Immature natural killer cell (primary cell): ENCODE measurements around the gene NINL. TPM values are rescaled to one million over a fixed set of nuclear protein-coding genes. Genes with fewer than 3 reads are reported as not detected.
A peak's percentile ranks its signal among the peaks of the same experiment; 100 is the strongest.

Experiments used
- DNase-seq, 3 donors: peaks; one replicate each; pipeline ENCODE4 v3.0.0; 2022; ENCODE audit warnings: mixed read lengths in 1 of 3
- H3K27ac Mint-ChIP-seq, 6 donors: one replicate each; pipeline ENCODE4 v1.8.0; 2020; ENCODE audit warnings: mixed read lengths in 6 of 6, mild to moderate bottlenecking in 5 of 6, inconsistent platforms in 4 of 6, moderate library complexity in 3 of 6
- H3K27me3 Mint-ChIP-seq, 3 donors: one replicate each; pipeline ENCODE4 v1.8.0; 2020 to 2021; ENCODE audit warnings: low read depth in 3 of 3, mild to moderate bottlenecking in 3 of 3, mixed read lengths in 3 of 3, moderate library complexity in 3 of 3, inconsistent platforms in 1 of 3
- H3K36me3 Mint-ChIP-seq, 3 donors: one replicate each; pipeline ENCODE4 v1.8.0; 2020; ENCODE audit warnings: mixed read lengths in 3 of 3, inconsistent platforms in 2 of 3, mild to moderate bottlenecking in 2 of 3
- H3K4me1 Mint-ChIP-seq, 2 donors: one replicate each; pipeline ENCODE4 v1.8.0; 2020; ENCODE audit warnings: inconsistent platforms in 2 of 2, mild to moderate bottlenecking in 2 of 2, mixed read lengths in 2 of 2, moderate library complexity in 1 of 2
- H3K4me3 Mint-ChIP-seq, 5 donors: one replicate each; pipeline ENCODE4 v1.8.0; 2020; ENCODE audit warnings: mild to moderate bottlenecking in 5 of 5, mixed read lengths in 5 of 5, inconsistent platforms in 3 of 5, moderate library complexity in 3 of 5
- H3K9me3 Mint-ChIP-seq, 6 donors: one replicate each; pipeline ENCODE4 v1.8.0; 2020; ENCODE audit warnings: mild to moderate bottlenecking in 6 of 6, mixed read lengths in 6 of 6, inconsistent platforms in 4 of 6, moderate library complexity in 3 of 6
- polyA plus RNA-seq, 3 donors: library from polyadenylated mRNA; unstranded; fragments of 300-500 nt; fragmentation: Illumina TruSeq; gene quantifications; one replicate each; pipeline ENCODE4 v1.2.3, GENCODE V29; 2021

NINL gene
- polyA plus RNA-seq, 3 donors from 2014 or later = 0.19 to 0.77 TPM; not detected in 1

DNA sequence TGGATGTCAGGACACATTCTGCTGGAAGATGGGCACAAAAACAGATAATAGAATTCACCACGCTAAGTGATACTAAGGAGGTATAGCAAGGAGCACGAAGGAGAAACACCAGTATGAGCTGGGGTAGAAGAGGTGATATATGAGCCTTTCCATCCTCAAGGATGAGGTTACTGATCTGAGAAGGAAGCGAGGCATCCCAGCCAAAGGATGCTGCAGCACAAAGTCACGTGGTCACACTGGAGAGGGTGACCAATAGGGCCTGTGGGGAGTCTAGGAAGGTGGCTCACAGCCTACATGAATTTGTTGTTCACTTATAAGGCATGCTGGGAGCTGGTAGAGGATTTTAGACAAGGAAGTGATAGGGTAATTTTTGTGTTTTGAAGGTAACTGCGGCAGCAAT is 176.4 kb downstream of the NINL start:
- H3K36me3 Mint-ChIP-seq = no peaks in the 10 kb centered on the region
- H3K4me3 Mint-ChIP-seq = peak overlapping the region in 1 of 5 donors; percentile 2
- peaks cover 13 to 18% of the 10 kb centered on the region in 2 donors for H3K4me1 Mint-ChIP-seq
- H3K9me3 Mint-ChIP-seq = peaks cover 0 to 6% (median 0%) of the 10 kb centered on the region in 6 donors
- peaks cover 0 to 5% (median 2%) of the 10 kb centered on the region in 3 donors for H3K27me3 Mint-ChIP-seq
- no peak overlapping the region for H3K27ac Mint-ChIP-seq
- no peak for DNase-seq

DNA sequence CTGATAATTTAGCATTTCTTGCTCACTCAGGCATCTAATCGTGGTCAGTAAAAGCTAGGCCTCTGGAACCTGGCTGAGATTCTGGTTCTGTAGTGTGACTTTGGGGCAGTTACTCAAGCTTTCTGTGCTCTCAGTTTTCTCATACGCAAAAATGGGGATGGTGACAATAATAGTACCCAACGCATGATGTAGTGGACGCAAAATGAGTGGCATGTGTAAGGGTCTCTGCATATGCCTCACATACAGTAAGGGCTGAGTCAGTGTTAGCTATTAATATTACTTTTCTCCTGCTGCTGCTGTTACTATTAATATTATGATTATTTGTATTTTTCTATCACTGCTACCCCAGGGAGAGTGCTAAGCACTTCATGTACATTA is 177.2 kb downstream of the NINL start:
- Mint-ChIP-seq H3K9me3 (peaks cover 3 to 11% (median 5%) of the 10 kb centered on the region in 6 donors), H3K36me3 (peaks cover 0 to 4% (median 0%) of the 10 kb centered on the region in 3 donors), H3K27ac (peak overlapping the region in 4 of 6 donors; percentile 4 to 86 (median 50)), H3K4me1 (peaks cover 13 to 18% of the 10 kb centered on the region in 2 donors), H3K4me3 (peak overlapping the region; percentile 88 to 94 (median 92)), H3K27me3 (peaks cover 0 to 8% (median 2%) of the 10 kb centered on the region in 3 donors)
- no peak for DNase-seq

DNA sequence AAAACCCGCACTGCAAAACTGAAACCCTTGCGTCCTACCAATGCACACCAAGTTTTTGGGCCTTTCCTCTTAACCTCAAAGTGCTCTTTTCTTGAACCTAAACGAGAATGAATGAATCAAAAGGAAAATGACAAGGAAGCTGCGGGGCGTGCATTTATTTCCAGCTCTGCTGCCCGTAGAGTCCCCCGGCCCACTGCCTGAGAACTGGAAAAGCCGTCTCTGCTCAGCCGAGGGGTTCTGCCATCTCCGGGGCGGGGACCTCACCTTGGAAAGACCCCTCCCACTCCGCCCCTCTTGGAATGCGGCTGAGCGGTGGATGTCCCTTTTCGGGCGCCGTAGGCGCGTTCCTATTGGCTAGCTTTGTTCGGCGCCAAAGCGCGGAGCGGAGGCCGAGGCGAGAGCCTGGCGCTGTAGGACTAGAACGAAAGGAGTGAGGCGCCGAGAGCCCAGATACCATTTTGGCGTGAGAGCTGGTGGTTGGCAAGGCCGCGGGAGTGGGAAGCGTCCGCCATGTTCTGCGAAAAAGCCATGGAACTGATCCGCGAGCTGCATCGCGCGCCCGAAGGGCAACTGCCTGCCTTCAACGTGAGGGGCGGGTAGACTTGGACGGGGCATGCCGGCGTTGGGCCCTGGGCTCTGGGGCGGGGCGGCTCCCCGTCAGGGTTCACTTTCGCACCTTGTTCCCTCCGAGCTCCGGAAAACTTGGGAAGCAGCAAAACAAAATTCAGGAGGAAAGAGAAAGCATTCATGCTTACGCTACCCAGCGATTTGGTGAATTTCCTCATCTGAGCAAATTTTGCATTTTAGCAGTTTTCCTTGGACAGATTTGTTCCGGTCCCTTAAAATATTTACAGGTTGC is 177.8 kb downstream of the NINL start, which contains the start of gene GINS1:
Gene GINS1 (plus strand): TSS at position 363 of the 859 bp plus-strand sequence. CDS start 148 bp downstream, at position 511.
- Mint-ChIP-seq H3K27me3 (peaks cover 0 to 8% (median 2%) of the 10 kb centered on the region in 3 donors), H3K4me1 (peaks cover 13 to 18% of the 10 kb centered on the region in 2 donors), H3K36me3 (peaks cover 0 to 7% (median 3%) of the 10 kb centered on the region in 3 donors), H3K27ac (peak within 1 kb of the TSS; percentile 78 to 86 (median 82)), H3K9me3 (peaks cover 5 to 16% (median 10%) of the 10 kb centered on the region in 6 donors), H3K4me3 (peak within 1 kb of the TSS; percentile 88 to 94 (median 92))
- peak; percentile 67 to 72 (median 71) for DNase-seq

Other genes starting within 250 kb of the NINL start
- gene ABHD12, start 194.7 kb downstream of the NINL start, polyA plus RNA-seq = 10 to 100 TPM; 41.8 to 77.8 (median 49.2) TPM
- 1 to 10 TPM; 1.0 to 2.2 (median 2.0) TPM for gene GINS1, start 177.9 kb downstream of the NINL start, polyA plus RNA-seq
- gene NANP, start 38.5 kb upstream of the NINL start, polyA plus RNA-seq = 1 to 10 TPM; 2.4 to 4.9 (median 2.5) TPM
- gene ZNF337, start 111.3 kb upstream of the NINL start, polyA plus RNA-seq = 10 to 100 TPM in 1 of 3 donors, 1 to 10 TPM in 2; 3.7 to 12.1 (median 3.9) TPM